Adrenal gland (tissue), 12 donors: Measurements from ENCODE around the gene NUP210L. TPM values are rescaled to one million over a fixed set of nuclear protein-coding genes. Genes with fewer than 3 reads are reported as not detected.
A peak's percentile ranks its signal among the peaks of the same experiment; 100 is the strongest.

Experiments used
- DNase-seq, 7 donors: peaks; one replicate each; pipeline ENCODE4 v3.0.0-alpha.2; 2019 to 2020
- H3K27ac ChIP-seq, 5 donors: fragments of 200-600 bp; sonication (generic) in 4 of 5; 1 replicate in 3 of 5; 2 replicates in 2 of 5; pipeline versions ENCODE4 v1.5.1 to v1.8.0; 2016 to 2020; ENCODE audit warnings: mild to moderate bottlenecking in 1 of 5
- H3K27me3 ChIP-seq: fragments of 200-600 bp; 2 replicates; pipeline ENCODE4 v1.8.0; 2021
- H3K36me3 ChIP-seq, 2 donors: fragments of 200-600 bp; replicated peaks in 1 of 2; 1 replicate in 1 of 2; 2 replicates in 1 of 2; pipeline versions ENCODE4 v1.5.1 to v1.8.0; 2018 to 2022
- H3K4me1 ChIP-seq, 2 donors: fragments of 200-600 bp; replicated peaks in 1 of 2; 1 replicate in 1 of 2; 2 replicates in 1 of 2; pipeline versions ENCODE4 v1.5.1 to v1.8.0; 2018 to 2021
- H3K4me3 ChIP-seq, 4 donors: fragments of 200-600 bp; sonication (generic) in 3 of 4; one replicate each; pipeline ENCODE4 v1.5.1; 2016 to 2018
- H3K9me3 ChIP-seq, 3 donors: fragments of 200-600 bp; sonication (generic) in 1 of 3; replicated peaks in 1 of 3; 1 replicate in 2 of 3; 2 replicates in 1 of 3; pipeline versions ENCODE4 v1.5.1 to v1.8.0; 2016 to 2021
- CTCF ChIP-seq, 6 experiments: fragments of 450-650 bp in 4 of 6; fragments of 200-600 bp in 2 of 6; sonication (generic) in 1 of 6; IDR thresholded peaks; 1 replicate in 5 of 6; 2 replicates in 1 of 6; pipeline versions ENCODE4 v1.5.1 to v1.8.0; 2016 to 2021; ENCODE audit warnings: antibody characterized with exemption in 6 of 6, mild to moderate bottlenecking in 2 of 6, moderate library complexity in 1 of 6
- POLR2A ChIP-seq, 2 donors: fragments of 450-650 bp; IDR thresholded peaks; one replicate each; pipeline ENCODE4 v1.6.1; 2017; ENCODE audit warnings: antibody characterized with exemption in 2 of 2, mild to moderate bottlenecking in 2 of 2, moderate library complexity in 1 of 2
- WGBS, 4 donors: extraction: QIAGEN DNeasy Blood & Tissue Kit in 2 of 4; methylation state at CpG; one replicate each; pipeline versions ENCODE4 v1.1.5 to v1.1.7; 2013 to 2017; 5-methylcytosine and 5-hydroxymethylcytosine counted together
- intact Hi-C, 2 donors: fragments of 100-400 bp; cut with DNase I; formaldehyde crosslinking; loops; one replicate each; pipeline versions ENCODE4 v1.14.1 to v1.15.0; 2022 to 2023
- polyA plus RNA-seq, 3 donors: library from polyadenylated mRNA; stranded (reverse); fragments of 200-250 nt in 2 of 3; fragments of 350-450 nt in 1 of 3; fragmentation: Illumina TruSeq in 1 of 3; extraction: RNeasy Lipid Tissue Mini Kit (QIAGEN cat#74804) in 1 of 3; gene quantifications; one replicate each; pipeline ENCODE4 v1.2.3, GENCODE V29; 2013 to 2014
- total RNA-seq, 9 donors: library from RNA; depleted of rRNA in 4 of 9; stranded (reverse); fragments of >200 nt in 4 of 9; fragments of 120-200 nt in 1 of 9; fragmentation: NEBNext Ultra II Directional in 1 of 9; extraction: Animal tissue kit (Norgen Biotek cat#: 25700) in 1 of 9; gene quantifications; one replicate each; pipeline versions ENCODE4 v1.1.0 to v1.2.4, GENCODE V29; 2013 to 2023
- donor health status: healthy with polysubstance abuse.
- donor health status: Bipolar disorder and iron deficiency.
- donor health status: DM: yes; HTN: yes; CAD: no.
- donor health status: DM: no; HTN: no; CAD: no.
- donor health status: DM: no; HTN: no; CAD: no.
- donor health status: DM: yes; HTN: yes; CAD: no.

The NUP210L gene
- total and polyA plus RNA-seq, 12 donors = 0.03 to 0.07 (median 0.06) TPM; not detected in 7

- TF ChIP-seq CTCF (IDR thresholded peaks at IDR 0.05) (no peak), POLR2A (IDR thresholded peaks at IDR 0.05) (no peak)
- DNase-seq = peak in 1 of 7 donors; percentile 48
- 16 to 22% (median 20%) methylated on average over 4 of the region's 4 CpGs for WGBS, 4 donors
- Histone ChIP-seq H3K4me3 (peak overlapping the region in 1 of 4 donors; percentile 81), H3K27ac (peak overlapping the region in 3 of 5 donors; percentile 46 to 92 (median 58)), H3K27me3 (no peaks in the 10 kb centered on the region), H3K36me3 (peaks cover 0 to 18% of the 10 kb centered on the region in 2 donors), H3K9me3 (no peaks in the 10 kb centered on the region), H3K4me1 (peaks cover 31 to 55% of the 10 kb centered on the region in 2 donors)
- intact Hi-C loops = no loop called here
These were observed 196.0 kb downstream of the NUP210L start for GRCh38 chr1:153958961-153959260.

GRCh38 chr1:153958111-153958960 is 196.5 kb downstream of the NUP210L start, which contains the start of gene CRTC2:
Gene CRTC2, minus strand, starts transcription at chr1:153958612. Its CDS starts 115 bp downstream, at chr1:153958497.
- TF ChIP-seq CTCF (IDR thresholded peaks at IDR 0.05) (no peak), POLR2A (IDR thresholded peaks at IDR 0.05) (peak; percentile 45 to 79)
- peak within 1 kb of the TSS; percentile 78 to 93 (median 82) for H3K27ac ChIP-seq
- H3K4me1 ChIP-seq = peaks cover 28 to 53% of the 10 kb centered on the region in 2 donors
- H3K36me3 ChIP-seq = peaks cover 0 to 22% of the 10 kb centered on the region in 2 donors
- intact Hi-C loops = no loop called here
- peak; percentile 98 to 100 (median 99) for DNase-seq
- H3K27me3 ChIP-seq = no peaks in the 10 kb centered on the region
- 0 to 1% (median 1%) methylated on average over 36 to 74 of the region's 75 CpGs for WGBS, 4 donors
- no peaks in the 10 kb centered on the region for H3K9me3 ChIP-seq
- peak within 1 kb of the TSS; percentile 66 to 92 (median 83) for H3K4me3 ChIP-seq

GRCh38 chr1:153957744-153958110 is 197.1 kb downstream of the NUP210L start:
- Histone ChIP-seq H3K4me3 (peak overlapping the region; percentile 64 to 85 (median 74)), H3K36me3 (peaks cover 0 to 28% of the 10 kb centered on the region in 2 donors), H3K27me3 (no peaks in the 10 kb centered on the region), H3K27ac (peak overlapping the region; percentile 78 to 93 (median 82)), H3K4me1 (peaks cover 28 to 53% of the 10 kb centered on the region in 2 donors), H3K9me3 (no peaks in the 10 kb centered on the region)
- WGBS, 4 donors = 0 to 3% (median 1%) methylated on average over 10 to 13 of the region's 13 CpGs
- no peak for DNase-seq
- intact Hi-C loops = no loop called here
- TF ChIP-seq CTCF (IDR thresholded peaks at IDR 0.05) (no peak), POLR2A (IDR thresholded peaks at IDR 0.05) (no peak)

GRCh38 chr1:153956997-153957715 is 197.7 kb downstream of the NUP210L start:
- TF ChIP-seq CTCF (IDR thresholded peaks at IDR 0.05) (no peak), POLR2A (IDR thresholded peaks at IDR 0.05) (no peak)
- peaks cover 23 to 50% of the 10 kb centered on the region in 2 donors for H3K4me1 ChIP-seq
- peaks cover 0 to 34% of the 10 kb centered on the region in 2 donors for H3K36me3 ChIP-seq
- H3K9me3 ChIP-seq = no peaks in the 10 kb centered on the region
- DNase-seq = no peak
- 24 to 38% (median 34%) methylated on average over 6 of the region's 6 CpGs for WGBS, 4 donors
- H3K4me3 ChIP-seq = peak overlapping the region in 3 of 4 donors; percentile 64 to 85 (median 81)
- peak overlapping the region in 4 of 5 donors; percentile 82 to 93 (median 87) for H3K27ac ChIP-seq
- H3K27me3 ChIP-seq = no peaks in the 10 kb centered on the region
- intact Hi-C loops = no loop called here
